MV-4-11 (cell line): ENCODE results near the gene SLC8A2.

ENCODE experiments used
- DNase-seq: peaks from one replicate; lab custom pipeline; 2025; lab: John Stamatoyannopoulos, UW

SLC8A2 gene

GRCh38 chr19:47459477-47459876, 12.2 kb downstream of the SLC8A2 start:
- no peak for DNase-seq

DNA sequence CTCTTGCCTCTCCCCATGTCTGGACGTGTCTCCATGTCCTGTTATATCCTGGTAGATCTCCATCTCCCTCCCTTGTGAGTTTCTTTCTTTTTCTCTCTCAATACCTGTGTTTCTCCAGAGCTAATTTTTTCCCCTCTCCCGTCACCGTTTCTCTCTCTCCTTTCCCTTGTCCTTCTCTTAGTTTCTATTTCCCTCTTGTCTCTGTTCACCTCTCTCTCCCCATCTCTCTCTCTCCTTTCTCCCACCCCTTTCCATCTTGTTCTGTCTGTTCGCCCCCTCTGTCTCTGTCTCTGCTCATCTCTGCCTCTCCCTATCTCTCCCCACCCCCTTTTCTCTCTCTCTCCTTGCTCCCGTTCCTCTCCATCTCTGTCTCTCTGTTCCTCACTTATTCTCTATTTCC, 13.0 kb downstream of the SLC8A2 start:
- no peak for DNase-seq

- DNase-seq: no peak
Measured at GRCh38 chr19:47456721-47457474, 14.8 kb downstream of the SLC8A2 start.

DNA sequence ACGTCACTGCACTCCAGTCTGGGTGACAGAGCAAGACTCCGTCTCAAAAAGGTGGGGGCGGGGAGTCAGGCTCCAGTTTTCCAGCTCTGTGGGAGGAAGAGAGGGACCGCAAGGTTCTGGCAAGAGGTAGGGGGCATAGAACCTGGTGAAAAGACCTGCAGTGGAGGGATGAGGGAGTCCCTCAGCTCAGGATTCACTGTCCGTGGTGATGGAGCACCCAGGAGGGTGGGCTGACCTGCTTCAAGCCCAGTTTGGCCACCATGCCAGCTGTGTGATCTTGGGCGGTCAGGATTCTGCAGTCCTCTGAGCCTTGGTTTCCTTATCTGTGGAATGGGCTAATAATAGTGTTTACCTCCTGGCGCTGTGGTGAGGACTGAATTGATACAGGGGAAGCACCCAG, 21.2 kb downstream of the SLC8A2 start:
- DNase-seq: no peak

DNA sequence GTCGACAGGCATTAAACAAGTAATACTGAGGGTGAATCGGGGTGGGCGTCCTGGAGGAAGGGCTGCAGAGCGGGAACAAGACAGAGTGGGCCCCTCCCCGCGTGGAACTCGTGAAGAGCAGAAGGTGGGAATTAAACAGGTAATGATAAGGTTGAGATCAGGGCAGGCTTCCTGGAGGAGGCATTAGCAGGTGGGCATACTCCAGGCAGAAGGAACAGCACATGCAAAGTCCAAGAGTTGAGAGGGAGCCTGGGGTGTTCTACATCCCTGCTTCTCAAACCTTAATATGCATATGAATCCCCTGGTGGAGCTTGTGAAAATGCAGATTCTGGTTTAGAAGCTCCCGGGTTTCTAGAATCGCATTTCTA, 23.3 kb downstream of the SLC8A2 start:
- no peak for DNase-seq

GRCh38 chr19:47447470-47448359, 24.0 kb downstream of the SLC8A2 start:
- DNase-seq: peak; percentile 22

GRCh38 chr19:47446534-47447469, 24.9 kb downstream of the SLC8A2 start:
- DNase-seq: peak; percentile 27

- peak; percentile 53 for DNase-seq
Measured at GRCh38 chr19:47445937-47446402, 25.7 kb downstream of the SLC8A2 start.

DNA sequence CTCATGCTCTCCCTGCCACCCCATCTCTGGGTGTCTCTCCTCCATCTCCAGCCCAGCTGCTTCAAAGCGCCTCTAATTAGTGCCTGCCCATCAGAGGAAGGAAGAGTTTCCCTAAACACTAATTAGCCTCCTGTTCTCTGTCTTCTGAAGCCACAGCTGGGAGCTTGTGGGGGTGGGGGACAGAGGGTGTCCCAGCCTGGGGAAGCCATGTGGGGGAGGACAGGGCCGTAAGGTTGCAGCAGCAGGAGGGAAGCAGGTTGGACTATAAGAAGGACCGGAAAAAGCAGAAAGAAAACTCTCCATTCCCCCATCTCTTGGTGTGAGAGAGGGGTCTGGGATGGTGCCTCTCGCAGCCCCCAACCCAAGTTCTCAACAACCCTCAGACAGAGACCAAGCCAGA, 26.2 kb downstream of the SLC8A2 start:
- DNase-seq: no peak

DNA sequence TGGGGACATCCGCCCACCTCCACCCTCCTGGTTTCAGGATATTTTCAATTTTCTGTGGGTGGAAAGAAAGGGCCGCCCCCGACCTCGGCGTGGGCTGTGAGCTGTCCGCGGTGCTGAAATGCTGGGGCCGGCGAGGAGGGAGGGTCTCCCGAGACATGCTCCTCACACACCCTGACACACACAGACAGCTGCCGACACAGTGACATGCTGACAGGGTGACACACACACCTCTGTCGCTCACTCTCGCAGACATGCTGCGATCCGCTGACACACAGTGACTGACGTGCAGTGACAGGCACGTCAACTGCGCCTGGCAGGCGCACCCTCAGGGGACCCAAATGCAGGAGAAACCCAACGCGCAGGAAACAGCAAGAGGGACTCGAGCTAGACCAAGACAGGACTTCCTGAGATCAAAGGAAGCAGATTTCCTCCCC, 27.3 kb downstream of the SLC8A2 start:
- no peak for DNase-seq

- no peak for DNase-seq
Measured at GRCh38 chr19:47443331-47443730, 28.4 kb downstream of the SLC8A2 start.

DNA sequence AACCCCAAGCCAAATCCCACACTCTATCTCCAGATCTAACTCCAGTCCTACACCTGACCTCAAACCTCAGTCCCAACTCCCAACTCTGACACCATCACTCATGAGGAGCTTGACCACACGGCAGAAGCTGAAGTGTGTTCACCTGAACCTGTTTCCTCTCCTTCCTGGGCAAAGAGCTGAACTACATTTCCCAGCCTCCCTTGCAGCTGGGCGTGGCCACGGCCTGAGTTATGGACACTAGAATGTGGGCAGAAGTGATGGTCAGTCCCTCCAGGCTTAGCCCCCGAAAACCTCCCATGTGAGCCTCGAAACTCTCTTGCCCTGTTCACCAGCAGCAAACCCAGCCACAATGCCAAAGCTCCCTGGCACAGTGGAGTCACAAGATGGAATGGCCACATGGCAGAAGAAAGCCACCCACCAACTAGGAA, 32.9 kb downstream of the SLC8A2 start:
- no peak for DNase-seq

- DNase-seq: no peak
Measured at GRCh38 chr19:47437500-47437899, 34.2 kb downstream of the SLC8A2 start.

DNA sequence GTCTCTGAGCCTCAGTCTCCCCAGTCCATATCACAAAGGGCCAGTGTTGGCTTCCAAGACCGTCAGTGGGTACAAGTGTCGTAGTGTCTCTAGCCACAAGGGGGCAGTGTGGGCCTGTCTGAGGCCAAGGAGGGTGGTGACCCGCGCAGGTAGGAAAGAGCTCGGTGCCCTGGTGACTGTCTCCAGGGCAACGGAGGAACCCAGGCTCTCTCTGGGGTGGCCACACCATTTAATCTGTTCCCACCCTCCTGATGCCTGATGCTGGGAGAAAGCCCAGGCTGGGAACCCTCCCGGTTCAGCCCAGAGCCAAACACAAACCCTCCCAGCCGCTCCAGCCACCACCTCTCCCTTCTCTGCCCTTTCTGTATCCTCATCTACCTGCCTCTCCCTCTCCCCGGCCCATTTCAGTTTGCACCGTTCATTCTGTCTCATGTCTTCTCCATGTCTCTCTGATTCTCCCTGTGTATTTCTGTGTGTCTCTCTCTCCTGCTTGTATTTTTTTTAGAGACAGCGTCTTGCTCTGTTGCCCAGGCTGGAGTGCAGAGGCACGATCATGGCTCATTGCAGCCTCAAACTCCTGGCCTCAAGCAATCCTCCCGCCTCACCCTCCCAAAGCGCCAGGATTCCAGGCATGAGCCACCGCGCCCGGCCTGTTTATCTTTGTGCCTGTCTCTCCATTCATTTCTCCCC, 34.8 kb downstream of the SLC8A2 start:
- peak; percentile 34 for DNase-seq

GRCh38 chr19:47435883-47436417, 35.7 kb downstream of the SLC8A2 start:
- no peak for DNase-seq

DNA sequence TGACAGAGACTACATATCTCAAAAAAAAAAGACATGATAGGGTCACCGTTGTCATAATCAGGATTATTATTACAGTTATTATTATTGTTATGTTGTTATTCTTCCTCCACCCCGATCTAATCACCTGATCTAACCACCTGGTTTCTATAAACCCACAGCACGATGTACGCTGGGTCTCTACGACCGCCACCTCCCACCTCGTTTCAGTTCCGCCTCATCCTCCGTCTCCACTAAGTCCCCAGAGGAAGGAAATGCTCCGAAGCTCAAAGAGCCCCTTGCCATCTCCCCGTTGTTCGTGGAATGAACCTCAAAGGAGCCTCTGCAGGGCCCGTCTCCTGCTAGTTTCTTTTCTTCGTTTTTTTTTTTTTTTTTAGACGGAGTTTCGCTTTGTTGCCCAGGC, 36.5 kb downstream of the SLC8A2 start:
- DNase-seq: peak; percentile 72

- DNase-seq: no peak
Measured at GRCh38 chr19:47434088-47434487, 37.6 kb downstream of the SLC8A2 start.

DNA sequence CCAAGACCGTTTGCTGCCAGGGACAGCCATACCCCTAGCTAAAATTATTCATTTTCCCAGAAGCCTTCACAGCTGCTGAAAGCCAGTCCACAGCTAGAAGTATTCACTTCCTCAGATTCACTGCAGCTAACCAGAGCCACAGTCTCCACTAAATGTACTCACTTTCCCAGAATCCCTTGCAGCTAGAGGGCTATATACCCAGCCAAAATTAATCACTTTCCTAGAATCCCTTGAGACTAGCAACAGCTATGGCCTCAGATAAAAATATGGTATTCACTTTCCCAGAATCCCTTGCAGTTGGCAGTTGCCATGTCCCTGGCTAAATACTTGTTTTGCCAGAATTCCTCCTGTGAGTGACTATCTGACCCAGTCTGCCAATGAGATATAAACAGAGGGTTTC, 38.6 kb downstream of the SLC8A2 start:
- peak; percentile 95 for DNase-seq

- no peak for DNase-seq
Measured at GRCh38 chr19:47432499-47432898, 39.2 kb downstream of the SLC8A2 start.

DNA sequence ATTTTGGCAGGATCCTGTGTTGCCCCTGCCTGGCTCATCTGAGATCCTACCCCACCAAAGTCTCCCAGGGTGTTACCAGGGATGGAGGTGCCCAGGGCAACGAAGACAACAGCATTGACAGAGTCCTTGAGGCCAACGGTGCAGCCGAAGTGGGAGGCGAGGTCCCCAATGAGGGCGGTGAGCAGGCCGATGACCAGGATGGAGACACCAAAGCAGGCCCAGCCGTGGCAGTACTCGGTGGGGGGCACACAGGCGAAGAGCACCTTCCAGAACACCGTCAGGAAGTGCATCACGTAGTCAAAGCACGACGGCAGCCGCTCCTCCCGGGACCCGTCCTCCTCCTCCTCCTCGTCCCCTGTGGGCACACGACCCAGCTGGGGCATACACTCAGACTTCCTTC, 39.6 kb downstream of the SLC8A2 start:
- no peak for DNase-seq
